ENCODE results near the gene KLHL14.

The KLHL14 gene

DNA sequence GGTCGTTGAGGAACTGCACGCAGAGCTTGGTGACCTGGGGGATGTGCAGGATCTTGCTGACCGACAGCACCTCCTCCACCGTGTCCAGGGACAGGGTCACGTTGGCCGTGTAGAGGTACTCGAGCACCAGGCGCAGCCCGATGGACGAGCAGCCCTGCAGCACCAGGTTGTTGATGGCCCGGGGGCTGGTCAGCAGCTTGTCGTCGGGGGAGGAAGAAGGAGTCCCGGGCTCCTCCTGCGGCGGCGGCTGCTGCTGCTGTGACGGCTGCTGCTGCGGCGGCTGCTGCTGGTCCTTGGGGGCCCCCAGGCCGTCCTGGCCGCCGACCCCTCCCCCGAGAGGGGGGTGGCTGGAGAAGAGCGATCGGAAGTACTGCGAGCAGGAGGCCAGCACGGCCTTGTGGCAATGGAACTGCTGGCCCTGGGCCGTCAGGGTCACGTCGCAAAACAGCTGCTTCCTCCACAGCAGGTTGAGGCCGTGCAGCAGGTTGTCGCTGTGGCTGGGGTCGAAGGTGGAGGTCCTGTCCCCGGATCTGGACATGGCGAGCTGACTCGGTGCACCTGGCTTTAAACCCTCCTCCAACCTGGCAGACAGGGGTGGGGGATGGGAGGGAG is 2.7 kb downstream of the KLHL14 start:
- DNase-seq: no peak

DNA sequence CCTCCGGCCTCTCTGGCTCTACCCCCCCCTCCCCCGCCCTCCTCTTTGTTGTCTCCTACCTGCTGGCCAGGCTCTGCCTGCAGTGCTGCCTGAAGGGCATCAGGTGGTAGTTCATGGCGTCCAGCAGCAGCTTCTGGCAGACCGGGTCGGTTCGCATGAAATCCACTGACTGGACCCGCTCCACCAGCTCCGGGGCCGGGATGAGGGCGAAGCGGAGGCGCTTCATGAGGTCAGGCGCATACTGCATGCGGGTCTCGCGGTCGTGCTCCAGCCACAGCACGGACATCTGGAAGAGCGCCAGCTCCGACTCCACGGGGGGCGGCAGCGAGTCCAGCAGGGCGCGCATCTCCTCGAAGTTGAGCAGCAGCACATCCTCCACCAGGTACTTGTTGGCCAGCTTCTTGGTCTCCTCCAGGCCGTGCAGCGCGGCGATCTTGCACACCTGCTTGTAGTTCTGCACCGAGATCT is 3.2 kb downstream of the KLHL14 start:
- no peak for DNase-seq

DNA sequence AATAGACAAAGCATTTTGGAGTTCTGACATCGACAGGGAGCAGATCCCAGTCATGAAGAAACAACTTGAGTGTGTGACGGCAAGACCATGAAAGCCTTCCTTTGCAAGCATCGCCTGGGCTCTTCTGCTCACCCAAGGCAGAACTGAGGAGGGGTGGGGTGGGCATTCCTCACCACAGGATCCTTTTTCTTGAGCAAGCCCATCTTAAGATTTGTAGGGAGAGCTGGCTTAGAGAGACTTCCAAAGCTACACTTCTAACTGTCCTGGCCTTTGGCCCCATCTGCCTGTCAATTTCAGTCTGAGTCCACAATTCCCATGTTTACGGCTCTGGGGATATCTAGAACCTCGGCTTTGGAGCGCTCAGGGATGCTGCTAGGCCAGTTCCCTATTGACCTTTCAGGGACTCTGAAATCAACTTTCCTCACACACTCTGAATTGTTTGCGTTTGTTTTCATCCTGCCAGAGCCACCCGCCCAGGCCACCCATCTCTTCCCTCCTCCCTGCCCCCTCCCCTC is 3.7 kb downstream of the KLHL14 start:
- DNase-seq: no peak

DNA sequence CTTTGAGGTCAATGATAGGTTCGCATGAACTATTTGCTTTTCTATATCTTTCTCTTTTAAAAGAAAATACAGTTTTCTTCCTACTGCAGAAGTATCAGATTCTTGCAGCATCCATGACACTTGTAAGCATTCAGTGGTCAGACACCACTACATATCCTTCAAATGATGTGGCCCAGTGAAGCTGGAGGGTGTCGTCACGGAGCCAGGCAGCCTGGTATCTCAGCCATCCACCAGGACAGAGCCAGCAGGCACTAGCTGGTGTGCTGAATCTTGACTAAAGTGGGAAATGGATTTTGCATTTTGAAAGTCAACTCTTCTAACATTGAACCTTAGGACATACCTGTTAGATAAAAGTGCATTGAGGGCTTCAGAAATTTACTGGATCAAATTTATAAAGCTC is 5.4 kb downstream of the KLHL14 start:
- no peak for DNase-seq

DNA sequence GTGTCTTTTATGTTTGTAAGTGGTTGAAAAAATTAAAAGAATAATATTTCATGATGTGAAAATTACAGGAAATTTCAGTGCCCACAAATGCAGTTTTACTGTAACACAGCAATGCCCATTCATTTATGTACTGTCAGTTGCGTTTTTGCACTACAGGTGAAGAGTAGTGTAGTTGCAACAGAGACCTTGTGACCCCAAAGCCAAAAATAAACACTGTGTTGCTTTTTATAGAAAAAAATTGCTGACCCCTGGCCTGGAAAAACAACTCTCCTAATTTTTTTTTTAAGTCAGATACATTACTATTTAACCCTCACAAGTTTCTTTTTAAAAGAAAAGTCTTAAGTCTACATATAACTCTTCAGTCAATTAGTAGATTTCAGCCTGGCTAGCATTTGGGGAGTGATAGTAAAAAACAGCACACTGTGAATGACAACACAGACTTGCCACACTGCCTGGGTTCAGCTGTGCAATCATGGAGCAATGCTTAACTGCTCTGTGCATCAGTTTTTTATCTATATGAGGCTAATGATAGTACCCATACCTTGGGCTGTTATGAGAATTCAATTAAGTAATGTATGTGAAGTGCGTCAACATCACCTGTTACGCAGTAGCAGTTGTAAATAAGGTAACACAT is 8.1 kb downstream of the KLHL14 start:
- DNase-seq: no peak

DNA sequence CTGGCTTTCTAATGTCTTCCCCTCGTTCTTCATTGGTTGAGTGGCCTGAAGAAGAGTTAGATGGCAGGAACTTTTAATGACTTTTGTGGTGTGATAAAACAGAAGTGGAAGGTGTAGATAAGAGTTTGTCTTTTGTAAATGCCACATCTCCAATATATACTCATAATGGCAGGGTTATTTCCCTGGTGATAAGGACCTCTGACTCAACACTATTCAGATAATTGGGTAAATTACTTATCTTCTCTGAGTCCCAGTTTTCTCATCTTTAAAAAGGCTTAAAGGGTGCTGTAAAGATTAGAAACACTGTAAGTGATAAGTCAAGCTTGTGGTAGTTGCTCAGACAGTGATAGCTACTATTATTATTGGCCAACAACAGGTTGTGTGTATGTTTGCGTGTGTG is 9.5 kb downstream of the KLHL14 start:
- DNase-seq: no peak

DNA sequence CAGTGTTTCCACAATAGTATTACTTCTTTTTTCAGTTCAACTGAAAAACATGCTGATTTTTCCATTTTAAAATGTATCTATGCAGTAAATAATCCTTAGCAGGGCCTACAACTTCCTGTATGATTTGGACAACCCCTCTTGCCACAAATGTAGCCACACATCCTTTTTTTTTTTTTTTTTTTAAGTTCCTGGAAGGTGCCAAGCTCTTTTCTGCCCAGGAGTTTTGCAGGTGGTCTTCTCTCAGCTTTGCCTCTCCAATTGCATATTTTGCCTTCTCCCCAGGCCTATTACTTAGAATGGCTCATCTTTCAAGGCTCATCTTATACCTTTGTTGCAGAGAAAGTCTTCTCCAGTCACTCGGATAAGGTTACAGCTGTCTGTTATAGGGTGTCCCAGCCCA is 11.6 kb downstream of the KLHL14 start:
- DNase-seq: no peak

DNA sequence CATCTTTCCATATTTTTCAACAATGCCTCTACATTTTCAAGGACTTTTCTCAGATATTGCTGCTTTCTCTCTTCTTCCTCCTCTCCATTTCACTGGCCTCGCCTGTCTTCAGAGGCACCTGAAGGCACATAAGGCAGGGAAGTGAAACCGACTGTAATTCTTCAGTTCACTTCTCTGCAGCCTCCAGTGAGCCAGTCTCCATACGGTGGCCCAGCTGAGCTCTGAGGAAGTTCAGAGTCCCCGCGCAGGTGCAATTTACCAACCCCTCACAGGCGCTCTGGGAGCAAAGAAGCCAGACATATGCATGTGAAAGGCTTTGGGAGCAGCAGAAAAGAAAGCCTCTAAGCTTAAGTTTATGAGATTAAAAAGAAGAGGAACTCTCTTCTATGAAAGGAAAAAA is 12.4 kb downstream of the KLHL14 start:
- DNase-seq: no peak

DNA sequence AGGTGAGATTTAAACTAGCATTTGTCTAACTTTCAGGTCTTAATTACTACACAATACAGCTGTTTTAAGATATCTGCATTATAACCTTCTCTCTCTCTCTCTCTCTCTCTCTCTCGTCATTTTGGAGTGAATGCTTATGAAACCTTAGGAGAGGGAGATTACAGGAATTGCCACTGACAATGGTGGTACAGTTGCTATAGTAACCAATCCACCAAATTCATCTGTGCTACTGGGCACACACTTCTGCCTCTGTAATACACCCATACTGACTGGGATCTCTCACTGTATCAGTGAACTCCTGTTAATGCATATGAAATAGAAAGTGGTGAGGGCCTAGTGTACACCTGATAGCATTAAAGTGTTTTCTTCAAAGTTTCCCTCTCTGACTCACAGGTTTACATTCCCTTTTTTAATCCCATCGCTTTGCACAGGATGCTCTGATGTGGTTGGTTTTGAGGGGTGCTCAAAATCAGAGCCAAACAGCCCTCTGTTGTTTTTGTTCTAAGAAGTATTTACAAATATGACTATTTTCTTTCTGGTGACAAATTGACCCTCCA is 13.1 kb downstream of the KLHL14 start:
- no peak for DNase-seq

DNA sequence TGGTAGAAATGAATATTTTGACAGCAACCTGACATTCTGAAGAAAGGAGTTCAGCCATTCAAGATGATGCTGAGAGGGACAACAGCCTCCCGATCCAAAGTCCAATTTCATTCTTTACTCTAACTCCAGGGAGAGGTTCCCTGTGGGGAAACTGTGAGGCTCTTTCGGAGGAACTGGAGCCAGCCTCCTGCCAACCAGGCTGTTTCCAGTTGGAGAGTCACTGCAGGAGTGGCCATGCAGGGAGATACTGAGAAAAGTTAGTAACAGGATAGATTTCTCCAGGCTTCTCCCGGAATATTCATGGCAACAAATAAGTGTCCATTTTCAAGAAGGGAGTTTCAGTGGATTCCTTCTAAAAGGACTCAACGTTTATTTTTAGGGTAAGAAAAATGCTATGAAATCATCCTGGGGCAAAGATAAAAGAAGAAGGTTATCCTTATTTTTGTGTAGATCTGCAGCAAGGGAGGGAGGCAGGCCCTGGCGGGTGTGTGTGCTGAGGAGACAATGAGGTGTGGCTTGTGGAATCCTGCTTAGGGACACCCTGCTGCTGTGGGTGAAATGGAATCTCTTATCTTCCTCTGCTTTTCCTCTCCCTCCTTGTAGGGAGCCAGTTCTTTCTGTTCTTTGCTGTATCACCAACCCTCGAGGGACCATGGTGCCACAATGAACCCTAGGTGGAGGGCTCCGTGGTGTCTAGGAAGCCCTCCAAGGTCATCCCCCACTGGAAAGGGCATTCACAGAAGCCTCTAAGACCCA is 18.1 kb downstream of the KLHL14 start:
- no peak for DNase-seq

DNA sequence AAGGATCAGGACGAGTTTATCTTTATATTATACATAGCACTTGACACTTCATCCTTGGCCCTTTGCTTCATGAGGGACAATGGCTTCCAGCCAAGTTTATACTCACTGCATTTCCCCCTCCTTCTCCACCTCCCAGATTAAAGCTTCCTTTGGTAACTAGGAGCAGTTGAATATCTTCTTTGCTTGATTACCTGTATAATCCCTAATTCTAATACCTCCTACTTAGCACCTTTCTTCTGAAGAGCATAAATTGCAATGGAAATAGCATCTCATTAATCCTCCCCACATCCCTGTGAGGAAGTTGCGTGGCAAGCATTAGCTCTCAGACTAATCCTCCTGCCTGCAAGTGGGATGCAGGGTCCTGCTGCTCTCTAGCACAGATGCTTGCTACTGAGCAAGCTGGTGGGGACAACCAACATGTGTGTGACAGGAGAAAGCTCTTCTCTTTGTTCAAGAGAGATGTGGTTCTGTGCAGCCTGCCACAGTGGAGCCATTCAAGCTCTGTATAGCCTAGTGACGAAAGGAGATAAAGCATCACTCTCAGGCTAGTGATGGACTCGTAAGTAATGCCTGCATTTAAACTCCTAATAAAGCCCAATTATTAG is 19.1 kb downstream of the KLHL14 start:
- no peak for DNase-seq

DNA sequence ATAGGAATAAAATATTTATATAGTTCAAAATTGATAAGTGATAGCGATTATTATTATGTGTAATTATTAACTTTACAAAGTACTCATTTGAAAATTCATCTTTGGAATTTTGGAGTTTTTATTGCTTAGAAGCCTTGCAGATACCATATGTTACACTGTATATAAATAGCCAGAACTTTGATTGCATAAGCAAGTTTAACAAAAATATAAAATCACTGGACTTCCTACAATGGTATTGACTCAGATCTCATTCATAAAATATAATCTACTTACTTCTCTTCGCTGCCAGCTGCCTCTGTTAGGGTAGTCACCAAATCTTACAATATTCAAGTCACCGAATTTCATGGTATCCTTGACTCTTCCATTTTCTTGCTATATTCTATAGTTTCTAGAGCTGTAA is 22.5 kb downstream of the KLHL14 start:
- DNase-seq: no peak

DNA sequence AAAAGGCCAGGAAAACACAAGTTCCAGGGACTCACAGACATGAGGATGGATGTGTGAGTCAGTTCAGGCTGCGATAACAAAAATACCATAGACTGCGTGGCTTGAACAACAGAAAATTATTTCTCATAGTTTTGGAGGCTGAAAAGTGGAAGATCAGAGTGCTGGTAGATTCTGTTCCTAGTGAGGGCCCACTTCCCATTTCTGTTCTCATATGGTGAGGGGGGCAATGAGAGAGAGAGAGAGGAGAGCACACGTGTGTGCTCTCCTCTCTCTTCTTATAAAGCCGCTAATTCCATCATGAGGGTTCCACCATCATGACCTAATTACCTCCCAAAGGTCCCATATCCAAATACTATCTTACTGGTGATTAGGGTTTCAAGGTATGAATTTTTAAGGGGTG is 23.0 kb downstream of the KLHL14 start:
- DNase-seq: no peak

DNA sequence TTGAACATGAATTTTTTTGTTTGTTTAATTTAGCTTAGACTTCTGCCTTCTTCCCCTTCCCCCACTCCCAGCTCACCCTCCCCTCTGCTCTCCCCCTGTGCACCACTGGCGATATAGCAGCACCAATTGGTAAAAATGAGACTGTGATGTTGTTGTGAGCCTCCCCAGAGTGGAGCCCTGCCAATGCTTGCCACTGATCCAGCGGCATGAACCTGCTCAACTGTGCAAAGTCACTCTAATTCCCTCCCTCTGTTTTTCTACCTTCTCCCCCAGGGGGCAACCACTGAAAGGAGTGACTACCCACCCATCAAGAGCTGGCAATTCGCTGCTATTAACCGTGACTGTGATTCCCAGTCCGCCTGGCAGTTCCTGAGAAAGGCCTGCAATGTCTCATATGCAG is 30.2 kb downstream of the KLHL14 start:
- DNase-seq: no peak

DNA sequence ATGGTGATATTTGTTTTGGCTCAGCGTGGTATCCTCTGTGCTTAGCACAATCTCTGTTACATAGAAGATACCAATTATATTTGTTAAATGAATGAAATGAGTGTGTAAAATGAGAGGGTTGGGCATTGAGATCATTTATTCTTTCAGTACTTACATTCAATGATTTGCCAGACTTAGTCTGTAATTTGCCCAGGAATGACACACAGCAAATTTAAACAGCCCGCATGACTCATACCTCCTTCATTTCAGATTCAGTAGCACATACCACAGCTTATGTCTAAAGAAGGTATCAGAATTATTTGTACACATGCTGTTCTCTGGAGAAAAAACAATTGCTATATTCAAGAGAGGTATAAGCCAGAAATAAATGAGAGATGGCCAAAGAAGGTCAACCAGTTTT is 37.0 kb downstream of the KLHL14 start:
- DNase-seq: no peak

DNA sequence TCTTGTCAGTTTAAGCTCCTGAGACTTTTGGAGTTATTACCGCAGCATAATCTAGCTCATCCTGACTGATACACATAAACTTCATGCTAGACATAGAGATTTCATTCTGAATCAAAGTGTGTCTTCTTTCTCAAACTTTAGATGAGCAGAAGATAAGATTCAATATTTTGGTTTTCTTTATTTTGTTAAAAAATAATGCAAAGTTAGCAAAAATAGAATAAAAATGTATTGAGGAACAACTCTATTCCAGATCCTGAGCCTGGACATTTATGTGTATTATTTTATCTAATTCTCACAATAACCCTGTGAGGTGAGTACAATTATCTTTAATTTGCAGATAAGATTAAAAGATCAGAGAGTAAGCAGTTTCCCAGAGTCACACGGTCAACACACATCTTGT is 38.4 kb downstream of the KLHL14 start:
- no peak for DNase-seq

DNA sequence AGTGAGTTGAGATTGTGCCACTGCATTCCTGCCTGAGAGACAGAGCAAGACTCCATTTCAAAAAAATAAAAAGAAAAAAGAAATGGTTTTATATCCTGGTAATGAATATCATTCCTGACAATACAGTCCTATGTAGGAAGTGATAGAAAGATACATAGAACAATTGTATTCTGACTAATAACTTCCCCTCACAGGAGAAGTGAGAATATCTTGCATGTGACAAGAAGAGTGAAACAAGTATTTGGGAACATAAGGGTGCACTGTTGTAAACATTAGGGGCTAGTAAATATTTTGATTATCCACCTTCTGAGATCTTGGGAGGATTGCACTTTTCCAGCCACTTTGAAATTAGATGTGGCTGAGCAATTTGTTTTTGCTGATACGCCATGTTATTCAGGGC is 40.7 kb downstream of the KLHL14 start:
- no peak for DNase-seq

DNA sequence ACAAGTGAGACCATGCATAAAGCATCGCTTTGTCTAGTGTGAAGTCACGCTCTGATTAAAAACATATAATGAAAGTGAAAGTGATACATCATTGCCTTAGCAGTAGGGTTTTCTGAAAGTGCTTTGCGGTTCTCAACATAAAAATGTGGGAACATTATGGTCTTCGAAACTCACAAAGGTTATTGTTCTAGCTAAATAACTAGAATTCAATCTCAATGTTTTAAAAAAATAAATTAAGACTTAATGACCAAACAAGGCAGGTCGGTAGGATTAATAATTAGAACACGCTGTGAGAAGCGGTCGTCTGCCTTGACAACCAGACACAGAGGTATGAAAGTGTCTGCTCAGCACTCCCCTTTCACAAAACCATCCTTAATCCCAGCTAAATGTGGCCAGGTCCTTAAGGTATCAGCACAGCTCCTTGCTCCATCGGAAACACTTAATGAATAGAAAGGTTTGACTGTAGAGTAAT is 42.2 kb downstream of the KLHL14 start:
- DNase-seq: no peak

DNA sequence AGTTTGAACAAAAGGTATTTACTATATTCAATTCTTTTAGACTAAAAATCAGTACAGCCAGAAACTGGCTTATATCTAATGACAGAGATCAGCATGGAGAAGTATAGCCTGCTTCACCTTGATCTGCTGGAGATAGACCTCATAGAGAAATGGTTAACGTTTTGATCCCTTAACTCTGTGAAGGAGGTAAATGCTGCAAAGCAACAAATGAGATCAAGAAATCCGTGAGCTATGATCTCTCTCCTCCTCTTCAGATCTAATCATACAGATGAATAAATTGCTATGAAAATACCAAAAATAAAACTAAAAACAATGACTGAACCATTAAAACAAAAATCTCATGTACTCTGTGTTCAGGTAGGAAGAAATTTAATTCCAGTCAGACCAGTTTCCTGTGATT is 42.8 kb downstream of the KLHL14 start:
- no peak for DNase-seq

DNA sequence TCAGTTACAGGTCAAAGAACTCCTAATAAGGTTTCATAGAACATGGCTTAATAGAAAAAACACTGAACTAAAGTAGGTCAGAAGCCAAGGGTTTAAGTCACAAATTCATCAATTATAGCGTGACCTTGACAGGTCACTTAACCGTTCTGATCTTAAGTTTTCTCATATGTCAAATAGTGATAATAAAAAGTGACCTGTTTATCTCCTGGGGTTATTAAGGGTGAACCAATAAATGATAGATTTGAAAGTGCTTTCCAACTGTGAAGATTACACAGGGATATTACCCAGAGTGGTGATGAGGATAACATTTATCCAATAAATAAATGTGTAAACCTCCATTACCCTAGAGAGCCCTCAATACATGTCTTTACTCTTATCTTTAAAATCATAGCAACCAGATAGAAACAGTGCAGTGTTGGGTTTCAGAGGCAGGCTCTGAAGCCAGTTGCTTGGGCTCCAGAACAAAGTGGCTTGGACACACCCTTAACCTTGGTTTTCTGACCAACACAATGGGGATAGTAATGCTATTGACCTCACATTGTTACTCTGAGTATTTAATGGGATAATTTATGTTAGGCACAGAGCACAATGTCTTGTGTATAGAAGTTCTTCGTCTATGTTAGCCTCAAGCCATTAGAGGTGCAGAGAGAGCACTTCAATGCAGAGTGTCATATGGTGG is 48.6 kb downstream of the KLHL14 start:
- DNase-seq: no peak

DNA sequence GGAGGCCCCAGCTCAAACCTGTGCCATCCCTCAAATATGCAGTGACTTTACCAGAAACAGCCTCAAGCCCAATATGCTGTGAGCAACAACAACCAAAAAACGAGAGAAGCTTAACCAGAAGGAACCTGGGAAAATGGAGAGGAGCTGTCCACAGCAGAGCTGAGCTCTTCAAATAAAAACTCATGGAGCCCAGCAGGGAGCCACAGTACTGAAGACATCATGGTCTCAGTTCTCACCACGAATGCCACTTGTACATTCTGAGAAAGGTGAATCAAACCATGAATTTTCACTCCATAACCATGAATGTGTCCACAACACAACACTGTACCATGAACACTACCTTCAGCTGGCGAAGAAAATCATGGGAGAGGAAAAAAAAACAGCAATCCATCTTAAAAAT is 50.5 kb downstream of the KLHL14 start:
- DNase-seq: no peak

DNA sequence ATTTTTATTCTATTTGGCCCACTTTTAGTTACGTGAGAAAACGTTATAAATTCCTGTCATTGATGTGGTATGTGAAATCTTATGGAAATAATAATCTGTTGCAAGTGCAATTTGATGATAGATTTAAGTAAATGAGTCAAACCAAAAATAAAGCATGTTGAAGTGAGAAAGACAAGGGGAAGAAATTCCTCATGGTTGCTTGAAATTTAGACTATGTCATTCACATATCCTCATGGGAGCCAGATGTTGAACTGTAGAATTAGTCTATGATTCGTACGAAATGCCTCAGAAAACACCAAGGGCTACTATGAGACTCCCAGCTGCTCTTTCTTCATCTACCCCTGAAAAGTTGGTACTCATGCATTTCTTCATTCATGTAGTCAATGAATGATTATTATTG is 55.7 kb downstream of the KLHL14 start:
- DNase-seq: no peak

Data from stimulated activated CD4-positive, alpha-beta T cell treated with anti-CD3 and anti-CD28 coated beads, Interleukin-2, amount 100 ng/mL, for 48 hours (primary cell).